Medulla oblongata (tissue), 1 donor: ENCODE results near the gene DDX1.

ENCODE experiments used
- DNase-seq: peaks from one replicate; pipeline ENCODE4 v3.0.0-alpha.2; 2015; ENCODE audit errors: extremely low spot score

Gene DDX1

GRCh38 chr2:15562354-15563031, 29.2 kb upstream of the DDX1 start:
- DNase-seq, result no peak

DNA sequence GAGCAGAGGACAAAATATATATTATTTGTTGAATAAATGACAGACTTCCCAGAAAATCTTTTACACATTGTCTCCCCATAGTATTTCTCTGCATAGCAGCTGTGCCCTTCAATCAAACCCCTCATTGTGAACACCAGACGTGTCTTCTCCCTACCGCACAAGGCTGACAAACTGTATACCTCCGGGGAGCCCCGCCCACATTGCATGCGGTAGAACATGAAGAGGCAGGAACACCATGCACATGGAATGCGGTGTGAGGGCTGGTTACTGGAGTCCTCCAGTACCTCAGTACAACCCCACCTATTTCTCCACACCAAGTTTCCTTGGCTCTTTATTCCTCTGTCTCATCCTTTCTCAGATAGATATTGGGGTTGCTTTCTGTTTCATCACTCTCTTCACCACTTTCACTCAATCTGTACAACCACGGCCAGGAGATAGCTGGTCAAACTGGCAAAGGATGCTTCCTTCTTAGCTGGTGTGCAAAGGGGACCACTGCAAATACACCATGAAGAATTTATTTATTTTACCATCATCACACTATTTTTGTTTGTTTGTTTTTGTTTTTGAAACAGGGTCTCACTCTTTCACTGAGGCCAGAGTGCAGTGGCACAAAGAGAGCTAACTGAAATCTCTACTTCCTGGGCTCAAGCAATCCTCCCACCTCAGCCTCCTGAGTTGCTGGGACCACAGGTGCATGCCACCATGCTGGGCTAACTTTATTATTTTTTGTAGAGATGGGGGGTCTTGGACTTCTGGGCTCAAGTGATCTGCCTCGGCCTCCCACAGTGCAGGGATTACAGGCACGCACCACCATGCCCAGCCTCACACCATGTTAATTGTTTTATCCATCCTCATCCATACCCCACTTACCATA, 28.2 kb upstream of the DDX1 start:
- no peak for DNase-seq

DNA sequence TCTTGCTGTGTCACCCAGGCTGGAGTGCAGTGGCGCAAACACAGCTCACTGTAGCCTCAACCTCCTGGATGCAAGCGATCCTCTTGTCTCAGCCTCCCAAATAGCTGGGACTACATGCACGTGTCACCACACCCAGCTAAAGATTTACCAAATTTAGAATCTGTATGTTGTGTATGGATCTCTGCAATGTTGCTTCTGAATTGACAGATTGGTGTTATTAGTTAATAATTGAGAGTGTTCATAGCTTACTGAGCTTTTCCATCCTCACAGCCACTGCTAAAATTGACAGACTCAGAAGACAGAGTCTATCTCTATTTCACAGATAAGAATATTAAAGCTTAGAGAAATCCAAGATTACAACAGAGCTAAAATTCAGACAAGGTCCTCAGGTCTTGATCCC, 26.3 kb upstream of the DDX1 start:
- DNase-seq, result no peak

- DNase-seq, result no peak
These were observed 25.5 kb upstream of the DDX1 start for GRCh38 chr2:15565994-15566671.

DNA sequence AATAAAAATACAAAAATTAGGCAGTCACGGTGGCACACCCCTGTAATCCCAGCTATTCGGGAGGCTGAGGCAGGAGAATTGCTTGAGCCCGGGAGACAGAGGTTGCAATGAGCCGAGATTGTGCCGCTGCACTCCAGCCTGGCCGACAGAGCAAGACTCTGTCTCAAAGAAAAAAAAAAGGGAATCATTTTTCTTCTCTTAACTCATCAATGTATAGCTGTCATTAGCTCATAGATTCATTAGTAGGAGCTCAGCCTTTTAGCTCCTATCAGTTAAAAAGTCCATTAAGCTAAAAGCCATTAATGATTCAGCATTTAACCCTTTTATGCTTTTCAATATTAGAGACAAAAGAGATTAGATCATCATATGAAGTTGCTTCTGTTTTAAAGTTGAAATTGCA, 24.8 kb upstream of the DDX1 start:
- no peak for DNase-seq

GRCh38 chr2:15568874-15569273, 22.8 kb upstream of the DDX1 start:
- no peak for DNase-seq

DNA sequence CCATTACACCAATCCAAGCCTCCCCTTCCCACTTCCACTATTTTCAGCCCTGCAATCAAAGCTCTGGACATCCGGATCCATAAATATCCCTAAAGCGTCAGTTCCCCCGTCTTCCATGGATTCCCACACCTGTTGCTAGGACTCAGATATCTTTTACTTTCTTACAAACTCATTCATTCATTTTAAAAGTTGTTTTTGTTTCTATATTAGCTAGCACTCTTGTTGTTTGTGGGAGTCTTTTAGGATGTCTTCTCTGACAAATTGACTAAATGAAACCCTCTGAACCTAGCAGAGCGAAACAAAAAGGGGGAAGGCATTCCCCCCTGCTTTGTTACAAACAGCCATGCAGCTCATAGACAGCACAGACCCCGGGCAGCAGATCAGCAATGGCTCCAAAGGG, 21.6 kb upstream of the DDX1 start:
- DNase-seq, result no peak

DNA sequence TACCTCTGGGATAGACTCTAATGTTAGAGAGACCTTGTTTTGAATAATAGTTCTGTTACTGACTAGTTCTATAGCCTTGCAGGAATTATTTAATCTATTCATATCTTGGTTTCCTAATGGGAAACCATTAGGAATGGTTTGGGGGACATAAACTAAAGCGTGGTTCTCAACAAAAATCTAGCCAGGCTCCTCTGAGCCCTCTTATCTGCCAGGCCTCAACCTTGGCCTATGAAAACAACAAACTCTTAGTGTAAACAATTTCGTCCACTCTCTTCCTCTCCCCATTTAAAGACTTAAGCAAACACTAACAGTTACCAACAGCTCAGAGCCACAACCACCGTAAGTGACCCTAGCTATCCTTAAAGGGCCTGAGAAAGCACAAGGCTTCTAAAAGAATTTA, 19.9 kb upstream of the DDX1 start:
- DNase-seq, result no peak

DNA sequence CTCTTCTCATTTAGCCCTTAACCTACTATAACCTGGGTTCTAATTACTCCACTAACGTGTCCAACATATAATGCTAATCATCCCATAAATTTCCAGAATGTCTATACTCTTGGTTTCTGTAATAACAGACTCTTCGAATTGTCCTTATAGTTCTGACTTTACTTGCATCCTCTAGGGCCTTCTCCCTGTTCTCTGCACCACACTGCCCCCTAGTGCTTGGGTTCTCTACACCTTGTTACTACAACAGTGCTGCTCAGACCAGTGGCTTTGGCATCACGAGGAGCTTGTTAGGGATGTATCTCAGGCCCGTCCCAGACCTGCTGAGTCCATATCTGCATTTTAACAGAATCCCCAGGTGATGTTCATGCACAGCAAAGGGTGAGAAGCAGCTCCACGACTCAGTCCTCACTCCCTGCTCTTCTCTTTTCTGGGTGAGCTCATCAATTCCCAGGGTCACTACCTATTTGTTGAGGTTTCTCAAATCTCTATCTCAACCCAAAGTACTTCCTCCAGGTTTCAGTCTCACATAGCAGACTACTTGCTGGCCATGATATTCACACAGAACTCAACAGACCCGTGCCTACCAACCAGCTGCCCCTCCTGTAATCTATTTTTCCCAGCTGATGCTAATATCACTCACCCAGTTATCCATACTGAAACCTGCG, 14.5 kb upstream of the DDX1 start:
- DNase-seq, result peak; percentile 95

DNA sequence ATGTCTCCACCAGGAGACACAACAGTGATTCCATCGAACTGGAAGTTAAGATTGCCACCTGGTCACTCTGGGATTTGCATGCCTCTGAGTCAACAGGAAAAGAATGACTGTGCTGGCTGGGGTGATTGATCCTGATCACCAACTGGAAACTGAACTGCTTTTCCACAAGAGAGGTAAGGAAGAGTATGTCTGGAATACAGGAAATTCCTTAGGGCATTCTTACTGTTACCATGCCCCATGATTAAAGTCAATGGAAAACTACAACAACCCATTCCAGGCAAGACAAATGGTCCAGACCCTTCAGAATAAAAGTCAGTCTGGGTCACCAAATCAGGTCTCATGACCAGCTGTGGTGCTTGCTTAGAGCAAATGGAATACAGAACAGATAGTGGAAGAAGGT, 12.0 kb upstream of the DDX1 start:
- no peak for DNase-seq

DNA sequence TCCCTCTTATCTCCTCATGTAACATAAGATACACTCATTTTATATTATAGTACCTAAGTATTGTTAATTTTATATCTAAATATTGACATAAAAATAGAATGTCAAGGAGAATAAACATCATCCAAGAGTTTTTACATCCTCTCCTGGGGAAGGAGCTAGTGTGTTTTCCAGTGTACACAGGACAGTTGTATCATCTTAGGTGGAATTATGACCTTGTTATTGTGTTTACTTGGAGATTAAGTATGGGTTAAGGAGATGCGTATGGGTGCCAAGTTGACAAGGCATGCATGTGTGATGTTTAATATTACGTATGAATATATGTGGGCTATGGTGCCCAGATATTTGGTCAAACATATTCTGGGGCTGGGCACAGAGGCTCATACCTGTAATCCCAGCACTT, 11.2 kb upstream of the DDX1 start:
- no peak for DNase-seq

GRCh38 chr2:15582710-15583357, 8.8 kb upstream of the DDX1 start:
- no peak for DNase-seq

GRCh38 chr2:15583826-15584225, 7.8 kb upstream of the DDX1 start:
- DNase-seq, result no peak

GRCh38 chr2:15584316-15584715, 7.4 kb upstream of the DDX1 start:
- DNase-seq, result no peak

DNA sequence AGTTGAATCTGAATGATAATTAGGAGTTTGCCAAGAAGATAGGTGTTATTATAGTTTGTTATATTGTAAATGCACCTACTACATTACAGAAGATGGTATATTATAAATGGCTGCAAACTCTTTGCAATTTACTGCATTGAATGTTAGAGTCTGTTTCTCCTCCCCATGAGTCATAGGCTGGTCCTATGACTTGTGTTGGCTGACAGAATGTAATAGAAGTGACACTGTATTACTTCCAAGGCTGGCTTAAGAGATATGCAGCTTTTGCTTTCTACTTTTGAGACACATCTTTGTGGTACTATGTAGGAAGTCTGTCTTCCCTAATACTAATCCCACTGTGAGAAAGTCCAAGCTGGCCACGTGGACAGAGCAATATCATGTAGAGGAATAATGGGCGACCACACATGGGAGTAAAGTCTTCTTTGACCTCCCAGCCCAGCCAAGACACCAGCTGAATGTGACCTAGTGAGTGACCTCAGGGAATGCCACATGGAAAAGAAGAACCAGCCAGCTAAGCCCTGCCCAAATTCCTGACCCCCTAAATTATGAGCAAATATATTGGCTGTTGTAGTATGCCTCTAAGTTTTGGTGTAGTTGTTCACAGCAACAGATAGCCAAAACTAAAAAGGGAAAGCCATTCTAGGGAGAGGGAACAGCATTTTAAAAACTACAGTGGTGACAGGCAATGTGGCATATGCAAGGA, 6.8 kb upstream of the DDX1 start:
- DNase-seq, result no peak

- DNase-seq, result peak; percentile 69
These were observed 3.2 kb upstream of the DDX1 start for GRCh38 chr2:15588329-15588919.

GRCh38 chr2:15591373-15591691, 336 bp upstream of the DDX1 start:
- no peak for DNase-seq

- DNase-seq, result no peak
These were observed 1.6 kb downstream of the DDX1 start for GRCh38 chr2:15593327-15593705.

DNA sequence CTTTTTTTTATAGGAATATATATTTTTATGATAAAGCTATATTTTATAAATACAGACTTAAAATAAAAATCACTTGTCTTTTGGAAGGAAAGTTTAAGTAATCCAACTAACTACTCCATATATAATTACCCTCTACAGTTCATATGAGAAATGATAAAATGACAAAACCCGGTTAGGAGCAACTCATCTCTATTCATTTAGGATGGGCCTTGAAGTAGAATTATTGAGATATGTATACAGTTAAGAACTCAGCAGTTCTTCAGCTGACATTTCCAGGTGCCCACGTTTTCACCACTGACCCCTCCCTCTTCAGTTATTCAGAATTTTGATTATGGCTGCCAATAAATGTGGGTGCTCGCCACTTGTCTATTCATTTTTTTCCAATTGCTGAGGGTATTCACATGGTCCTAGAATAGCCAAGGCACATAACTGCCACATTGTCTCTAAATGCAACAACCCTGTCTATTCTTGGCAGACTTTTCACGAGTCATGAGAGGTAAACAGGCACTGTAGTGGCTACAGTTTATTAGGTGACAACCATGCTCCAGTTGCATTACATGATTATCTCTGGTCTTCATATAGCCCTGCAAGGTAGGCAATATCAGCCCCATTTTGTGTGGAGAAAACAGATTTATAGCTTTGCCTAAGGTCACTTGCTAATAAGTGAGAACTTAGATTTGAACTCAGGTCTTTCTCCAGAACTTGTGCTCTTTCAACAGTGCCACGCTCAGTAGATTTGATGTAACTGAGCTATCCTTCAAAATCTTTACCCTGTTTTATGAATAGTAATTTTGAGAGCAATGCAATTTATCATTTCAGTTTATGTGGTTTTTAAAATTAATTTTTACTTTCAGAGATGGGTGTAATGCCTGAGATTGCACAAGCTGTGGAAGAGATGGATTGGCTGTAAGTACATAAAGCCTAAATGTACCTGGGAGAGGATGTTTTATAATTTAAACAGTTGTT, 2.9 kb downstream of the DDX1 start:
- no peak for DNase-seq
